Measurements from ENCODE around the gene B3GALT6.

DNA sequence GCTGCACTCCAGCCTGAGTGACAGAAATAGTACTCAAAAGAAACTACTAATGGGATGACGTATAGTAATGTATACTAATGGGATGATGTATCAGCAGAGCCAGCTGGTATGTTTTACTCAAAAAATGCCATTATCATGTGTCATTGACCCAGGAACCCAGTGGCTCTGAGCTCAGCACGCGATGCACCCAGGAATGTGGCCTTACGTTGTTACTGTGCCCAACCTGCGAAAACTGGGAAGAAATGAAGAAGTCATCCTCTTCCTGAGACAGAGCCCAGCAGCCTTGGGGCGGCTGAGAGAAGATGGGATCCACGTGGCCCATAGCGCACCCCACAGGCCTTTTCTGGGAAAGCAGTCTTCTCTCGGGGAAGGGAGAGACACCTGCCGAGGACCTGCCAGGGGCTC lies 32.8 kb downstream of the B3GALT6 start:
- TF ChIP-seq CTCF (IDR thresholded peaks at IDR 0.05; ENCODE audit: poor library complexity), result peak; percentile 18
- TF ChIP-seq EZH2 (IDR thresholded peaks at IDR 0.05; ENCODE audit: borderline replicate concordance), result no peak

Measured in hepatocyte (in vitro differentiated cells).